PC-3 (cell line): ENCODE measurements around the gene BID. TPM values are rescaled to one million over a fixed set of nuclear protein-coding genes. Genes with fewer than 3 reads are reported as not detected.

Source experiments
- ATAC-seq: fragments of 200-7000 bp; cut with Tn5 transposase; 2 replicates; pipeline ENCODE4 v1.9.1; 2020; ENCODE audit warnings: mild to moderate bottlenecking, moderate library complexity
- BruUV-seq: library from RNA; stranded (reverse); fragments of 400-500 nt; replicated peaks from 2 replicates; lab custom pipeline; 2021; lab: Mats Ljungman, UMichigan
- CTCF ChIA-PET: fragments of 300-600 bp; sonication (Branson Sonifier 250); formaldehyde crosslinking; loops from one replicate; lab custom pipeline; 2022; ENCODE audit warnings: antibody characterized with exemption; lab: Charles Lee
- POLR2A ChIA-PET: fragments of 300-600 bp; sonication (Branson Sonifier 250); formaldehyde crosslinking; loops from one replicate; lab custom pipeline; 2022; ENCODE audit warnings: antibody characterized with exemption; ENCODE audit not compliant: unreplicated experiment; lab: Charles Lee
- DNase-seq: peaks from one replicate; pipeline ENCODE4 v3.0.0-alpha.2; 2015
- H2AFZ ChIP-seq: fragments of 300-600 bp; sonication (generic); 2 replicates; pipeline ENCODE4 v1.6.0; 2016; ENCODE audit warnings: antibody characterized with exemption, low read length
- H3F3A ChIP-seq: fragments of 300-600 bp; sonication (generic); one replicate; pipeline ENCODE4 v1.6.0; 2017; ENCODE audit warnings: antibody characterized with exemption, low read length, control low read depth, mild to moderate bottlenecking; ENCODE audit not compliant: unreplicated experiment
- H3K27ac ChIP-seq: fragments of 300-600 bp; sonication (generic); 2 replicates; pipeline ENCODE4 v1.5.1; 2016; ENCODE audit warnings: mild to moderate bottlenecking, low read length
- H3K27me3 ChIP-seq: fragments of 300-600 bp; sonication (generic); 2 replicates; pipeline ENCODE4 v1.6.1; 2016; ENCODE audit warnings: low read length, mixed read lengths
- H3K36me3 ChIP-seq: fragments of 300-600 bp; sonication (generic); 2 replicates; pipeline ENCODE4 v1.6.1; 2016; ENCODE audit warnings: low read depth, mixed run types, low read length, mixed read lengths
- H3K4me1 ChIP-seq: fragments of 300-600 bp; sonication (generic); 2 replicates; pipeline ENCODE4 v1.5.1; 2016; ENCODE audit warnings: low read length; ENCODE audit not compliant: insufficient read depth
- H3K4me2 ChIP-seq: fragments of 300-600 bp; sonication (generic); 2 replicates; pipeline ENCODE4 v1.6.0; 2016; ENCODE audit warnings: low read length
- H3K4me3 ChIP-seq: fragments of 300-600 bp; sonication (generic); 2 replicates; pipeline ENCODE4 v1.5.1; 2016; ENCODE audit warnings: mild to moderate bottlenecking, low read length, mixed read lengths
- H3K79me2 ChIP-seq: fragments of 300-600 bp; sonication (generic); 2 replicates; pipeline ENCODE4 v1.6.1; 2017; ENCODE audit warnings: low read length, mixed read lengths
- H3K9ac ChIP-seq: fragments of 300-600 bp; sonication (generic); 2 replicates; pipeline ENCODE4 v1.6.0; 2016; ENCODE audit warnings: mild to moderate bottlenecking, low read length
- H3K9me2 ChIP-seq: fragments of 300-600 bp; sonication (generic); replicated peaks from 2 replicates; pipeline ENCODE4 v1.6.1; 2016; ENCODE audit warnings: mixed run types, low read length, mixed read lengths
- H3K9me3 ChIP-seq: fragments of 300-600 bp; sonication (generic); 2 replicates; pipeline ENCODE4 v1.6.1; 2016; ENCODE audit warnings: low read length, mixed read lengths
- H4K20me1 ChIP-seq: fragments of 300-600 bp; sonication (generic); 2 replicates; pipeline ENCODE4 v1.6.1; 2016; ENCODE audit warnings: low read length, mixed read lengths
- CTCF ChIP-seq: fragments of 300-600 bp; sonication (generic); conservative IDR thresholded peaks from 2 replicates; pipeline ENCODE4 v1.5.1; 2017; ENCODE audit warnings: antibody characterized with exemption, low read depth, mild to moderate bottlenecking, low read length
- EZH2 ChIP-seq: fragments of 300-600 bp; sonication (generic); IDR thresholded peaks from one replicate; pipeline ENCODE4 v1.6.1; 2017; ENCODE audit warnings: antibody characterized with exemption, mild to moderate bottlenecking, low read length; ENCODE audit not compliant: unreplicated experiment
- EZH2phosphoT487 ChIP-seq: fragments of 300-600 bp; sonication (generic); IDR thresholded peaks from 2 replicates; pipeline ENCODE4 v1.6.1; 2018; ENCODE audit warnings: mild to moderate bottlenecking, antibody characterized with exemption, low read length, borderline replicate concordance
- intact Hi-C: fragments of 100-400 bp; cut with micrococcal nuclease; formaldehyde crosslinking; loops from 2 replicates; pipeline ENCODE4 v1.9.0; 2023
- total RNA-seq: library from RNA; depleted of rRNA; stranded (reverse); fragments of >200 nt; gene quantifications from 2 replicates; pipeline ENCODE4 v1.2.3, GENCODE V29; 2014

Gene BID
- total RNA-seq, 1 experiment from 2014 or later = 123 TPM

- peak; percentile 52 for DNase-seq
- no peak overlapping the region for H3K4me3 ChIP-seq
- H3K27me3 ChIP-seq = no peaks in the 10 kb centered on the region
- H3K36me3 ChIP-seq = no peaks in the 10 kb centered on the region
- H3K79me2 ChIP-seq = peaks cover 4% of the 10 kb centered on the region; the same call in 1 of the 2 replicates
- no peaks in the 10 kb centered on the region for H3F3A ChIP-seq
- ChIA-PET POLR2A (no interaction called here), CTCF (interaction anchor here (1.0 kb wide), 1 partner anchor 154 kb away, joined by 5 read pairs; no protein-coding TSS in a partner anchor)
- no peaks in the 10 kb centered on the region for H3K9me3 ChIP-seq
- no peak overlapping the region for H3K9ac ChIP-seq
- intact Hi-C loops = loop anchor here (5.0 kb wide), 1 partner anchor 40 kb away; no protein-coding TSS in a partner anchor
- no peak overlapping the region for H2AFZ ChIP-seq
- peak overlapping the region; percentile 3; the same call in 1 of the 2 replicates for H3K27ac ChIP-seq
- peaks cover 20% of the 10 kb centered on the region for H3K4me1 ChIP-seq
- TF ChIP-seq EZH2phosphoT487 (no peak), CTCF (no peak), EZH2 (no peak)
- peak; percentile 66 for ATAC-seq
- peak overlapping the region; percentile 7; the same call in 1 of the 2 replicates for H3K4me2 ChIP-seq
- no peaks in the 10 kb centered on the region for H3K9me2 ChIP-seq
- no TSS peak for BruUV-seq
- no peaks in the 10 kb centered on the region for H4K20me1 ChIP-seq
Measured at GRCh38 chr22:17712441-17712840, 61.8 kb downstream of the BID start.

- intact Hi-C loops = loop anchor here (5.0 kb wide), 1 partner anchor 38 kb away; no protein-coding TSS in a partner anchor
- H3K9ac ChIP-seq = no peak overlapping the region
- ChIA-PET POLR2A (no interaction called here), CTCF (no interaction called here)
- no peaks in the 10 kb centered on the region for H3K9me3 ChIP-seq
- H3K4me2 ChIP-seq = no peak overlapping the region
- ATAC-seq = no peak
- H2AFZ ChIP-seq = no peak overlapping the region
- no peaks in the 10 kb centered on the region for H3K27me3 ChIP-seq
- H3K27ac ChIP-seq = no peak overlapping the region
- H3K79me2 ChIP-seq = peaks cover 9% of the 10 kb centered on the region; the same call in 1 of the 2 replicates
- TF ChIP-seq EZH2 = no peak
- TF ChIP-seq EZH2phosphoT487 = no peak
- TF ChIP-seq CTCF = no peak
- no TSS peak for BruUV-seq
- H3K9me2 ChIP-seq = no peaks in the 10 kb centered on the region
- no peaks in the 10 kb centered on the region for H3K36me3 ChIP-seq
- DNase-seq = no peak
- no peaks in the 10 kb centered on the region for H3F3A ChIP-seq
- H4K20me1 ChIP-seq = no peaks in the 10 kb centered on the region
- H3K4me3 ChIP-seq = no peak overlapping the region
- peaks cover 38% of the 10 kb centered on the region for H3K4me1 ChIP-seq
Measured at GRCh38 chr22:17710023-17710422, 64.2 kb downstream of the BID start.

- peak overlapping the region; percentile 73; the same call in 1 of the 2 replicates for H3K9ac ChIP-seq
- H3K36me3 ChIP-seq = no peaks in the 10 kb centered on the region
- DNase-seq = no peak
- H3K4me3 ChIP-seq = no peak overlapping the region
- ChIA-PET POLR2A (no interaction called here), CTCF (no interaction called here)
- no peaks in the 10 kb centered on the region for H3K27me3 ChIP-seq
- H3K9me2 ChIP-seq = no peaks in the 10 kb centered on the region
- H2AFZ ChIP-seq = no peak overlapping the region
- no peaks in the 10 kb centered on the region for H3K9me3 ChIP-seq
- peak overlapping the region; percentile 91; the same call in 1 of the 2 replicates for H3K27ac ChIP-seq
- peaks cover 40% of the 10 kb centered on the region for H3K4me1 ChIP-seq
- H3K4me2 ChIP-seq = peak overlapping the region; percentile 80
- H4K20me1 ChIP-seq = no peaks in the 10 kb centered on the region
- H3F3A ChIP-seq = no peaks in the 10 kb centered on the region
- ATAC-seq = no peak
- H3K79me2 ChIP-seq = peaks cover 9% of the 10 kb centered on the region; the same call in 1 of the 2 replicates
- no TSS peak for BruUV-seq
- TF ChIP-seq EZH2 (no peak), EZH2phosphoT487 (no peak), CTCF (no peak)
- intact Hi-C loops = loop anchor here (2.0 kb wide), 1 partner anchor 69 kb away; the partner anchor contains the start of gene BCL2L13
Measured at GRCh38 chr22:17707526-17707925, 66.7 kb downstream of the BID start.
